Loucy (cell line): ENCODE measurements around the gene MAN2C1.

Source experiments
- H2AFZ ChIP-seq: fragments of 200-600 bp; sonication (generic); 2 replicates; pipeline ENCODE4 v1.6.0; 2016; ENCODE audit warnings: antibody characterized with exemption, mild to moderate bottlenecking, low read length, moderate library complexity
- H3F3A ChIP-seq: fragments of 200-600 bp; 2 replicates; pipeline ENCODE4 v1.6.0; 2016; ENCODE audit warnings: antibody characterized with exemption, low read depth, mild to moderate bottlenecking
- H3K27me3 ChIP-seq: fragments of 200-600 bp; sonication (generic); 2 replicates; pipeline ENCODE4 v1.6.1; 2014; ENCODE audit warnings: low read length, mild to moderate bottlenecking; ENCODE audit not compliant: insufficient read depth, poor library complexity, severe bottlenecking
- H3K36me3 ChIP-seq: fragments of 200-600 bp; sonication (generic); 2 replicates; pipeline ENCODE4 v1.6.1; 2016; ENCODE audit warnings: low read length; ENCODE audit not compliant: insufficient read depth
- H3K4me1 ChIP-seq: fragments of 200-600 bp; sonication (generic); 2 replicates; pipeline ENCODE4 v1.5.1; 2014; ENCODE audit warnings: low read length, mild to moderate bottlenecking; ENCODE audit not compliant: insufficient read depth, poor library complexity, severe bottlenecking
- H3K4me2 ChIP-seq: fragments of 200-600 bp; sonication (generic); 2 replicates; pipeline ENCODE4 v1.6.0; 2014; ENCODE audit warnings: antibody characterized with exemption, low read length, low read depth, mild to moderate bottlenecking; ENCODE audit not compliant: poor library complexity, severe bottlenecking
- H3K4me3 ChIP-seq: fragments of 200-600 bp; sonication (generic); 2 replicates; pipeline ENCODE4 v1.5.1; 2014; ENCODE audit warnings: low read length, mild to moderate bottlenecking, mixed read lengths; ENCODE audit not compliant: poor library complexity, severe bottlenecking
- H3K79me2 ChIP-seq: fragments of 200-600 bp; sonication (generic); 2 replicates; pipeline ENCODE4 v1.6.1; 2014; ENCODE audit warnings: low read length; ENCODE audit not compliant: insufficient read depth
- H3K9ac ChIP-seq: fragments of 200-600 bp; sonication (generic); 2 replicates; pipeline ENCODE4 v1.6.0; 2014; ENCODE audit warnings: mild to moderate bottlenecking, low read depth, low read length, moderate library complexity; ENCODE audit not compliant: poor library complexity, severe bottlenecking
- H3K9me2 ChIP-seq: fragments of 200-600 bp; sonication (generic); replicated peaks from 2 replicates; pipeline ENCODE4 v1.6.1; 2016; ENCODE audit warnings: low read depth, low read length, mixed read lengths
- H3K9me3 ChIP-seq: fragments of 200-600 bp; sonication (generic); 2 replicates; pipeline ENCODE4 v1.6.1; 2014; ENCODE audit warnings: mild to moderate bottlenecking, antibody characterized with exemption, low read length, low read depth; ENCODE audit not compliant: insufficient read depth
- H4K20me1 ChIP-seq: fragments of 200-600 bp; sonication (generic); 2 replicates; pipeline ENCODE4 v1.6.0; 2014; ENCODE audit warnings: antibody characterized with exemption, low read length, mild to moderate bottlenecking; ENCODE audit not compliant: insufficient read depth, poor library complexity, severe bottlenecking
- EZH2phosphoT487 ChIP-seq: fragments of 200-600 bp; IDR thresholded peaks from 2 replicates; pipeline ENCODE4 v1.6.1; 2018; ENCODE audit warnings: antibody characterized with exemption, mild to moderate bottlenecking, moderate library complexity, borderline replicate concordance
- TF ChIP-seq, protein P1 (sequence below): fragments of 200-600 bp; sonication (generic); conservative IDR thresholded peaks from 2 replicates; pipeline ENCODE4 v1.5.1; 2014; ENCODE audit warnings: mild to moderate bottlenecking, antibody characterized with exemption, low read length

The MAN2C1 gene

DNA sequence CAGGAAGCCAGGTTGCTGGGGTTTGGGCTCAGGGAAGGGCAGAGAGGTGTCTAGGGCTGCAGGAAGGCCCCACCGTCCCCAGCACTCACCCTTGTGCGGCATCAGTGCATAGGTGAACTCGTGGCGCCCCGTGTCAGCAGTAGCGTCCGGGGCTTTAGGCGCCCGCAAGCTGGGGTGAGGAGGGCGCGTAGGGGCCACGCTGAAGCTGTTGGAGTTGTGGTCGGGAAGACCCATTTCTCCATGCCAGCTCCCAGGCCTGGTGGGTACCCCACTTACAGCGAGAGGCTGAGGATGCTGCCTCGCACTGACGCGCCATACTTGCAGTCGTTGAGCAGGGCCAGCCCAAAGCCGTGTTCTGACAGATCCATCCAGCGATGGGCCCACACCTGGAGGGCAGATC, 11.9 kb downstream of the MAN2C1 start:
- Histone ChIP-seq H3K36me3 (peaks cover 8% of the 10 kb centered on the region; the same call in 1 of the 2 replicates), H3K79me2 (no peaks in the 10 kb centered on the region), H3K4me1 (peaks cover 2% of the 10 kb centered on the region), H3K27me3 (no peaks in the 10 kb centered on the region), H4K20me1 (no peaks in the 10 kb centered on the region), H3K9ac (no peak overlapping the region), H3K4me2 (no peak overlapping the region), H3F3A (no peaks in the 10 kb centered on the region), H2AFZ (no peak overlapping the region), H3K9me3 (no peaks in the 10 kb centered on the region), H3K9me2 (no peaks in the 10 kb centered on the region), H3K4me3 (no peak overlapping the region)
- TF ChIP-seq, protein P1, sequence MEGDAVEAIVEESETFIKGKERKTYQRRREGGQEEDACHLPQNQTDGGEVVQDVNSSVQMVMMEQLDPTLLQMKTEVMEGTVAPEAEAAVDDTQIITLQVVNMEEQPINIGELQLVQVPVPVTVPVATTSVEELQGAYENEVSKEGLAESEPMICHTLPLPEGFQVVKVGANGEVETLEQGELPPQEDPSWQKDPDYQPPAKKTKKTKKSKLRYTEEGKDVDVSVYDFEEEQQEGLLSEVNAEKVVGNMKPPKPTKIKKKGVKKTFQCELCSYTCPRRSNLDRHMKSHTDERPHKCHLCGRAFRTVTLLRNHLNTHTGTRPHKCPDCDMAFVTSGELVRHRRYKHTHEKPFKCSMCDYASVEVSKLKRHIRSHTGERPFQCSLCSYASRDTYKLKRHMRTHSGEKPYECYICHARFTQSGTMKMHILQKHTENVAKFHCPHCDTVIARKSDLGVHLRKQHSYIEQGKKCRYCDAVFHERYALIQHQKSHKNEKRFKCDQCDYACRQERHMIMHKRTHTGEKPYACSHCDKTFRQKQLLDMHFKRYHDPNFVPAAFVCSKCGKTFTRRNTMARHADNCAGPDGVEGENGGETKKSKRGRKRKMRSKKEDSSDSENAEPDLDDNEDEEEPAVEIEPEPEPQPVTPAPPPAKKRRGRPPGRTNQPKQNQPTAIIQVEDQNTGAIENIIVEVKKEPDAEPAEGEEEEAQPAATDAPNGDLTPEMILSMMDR: no peak
- TF ChIP-seq EZH2phosphoT487: no peak

- TF ChIP-seq EZH2phosphoT487: no peak
- TF ChIP-seq, protein P1: no peak
- Histone ChIP-seq H3F3A (no peaks in the 10 kb centered on the region), H3K79me2 (no peaks in the 10 kb centered on the region), H3K4me3 (no peak overlapping the region), H4K20me1 (no peaks in the 10 kb centered on the region), H3K4me2 (no peak overlapping the region), H3K36me3 (peaks cover 8% of the 10 kb centered on the region; the same call in 1 of the 2 replicates), H3K9me2 (no peaks in the 10 kb centered on the region), H3K9ac (no peak overlapping the region), H3K9me3 (no peaks in the 10 kb centered on the region), H3K4me1 (peaks cover 5% of the 10 kb centered on the region), H2AFZ (no peak overlapping the region), H3K27me3 (no peaks in the 10 kb centered on the region)
Measured at GRCh38 chr15:75356006-75356405, 12.4 kb downstream of the MAN2C1 start.

- no peaks in the 10 kb centered on the region for H3F3A ChIP-seq
- H3K79me2 ChIP-seq: no peaks in the 10 kb centered on the region
- H3K9ac ChIP-seq: no peak overlapping the region
- H2AFZ ChIP-seq: no peak overlapping the region
- no peaks in the 10 kb centered on the region for H3K9me3 ChIP-seq
- H4K20me1 ChIP-seq: no peaks in the 10 kb centered on the region
- no peak overlapping the region for H3K4me2 ChIP-seq
- no peaks in the 10 kb centered on the region for H3K9me2 ChIP-seq
- H3K4me1 ChIP-seq: peaks cover 12% of the 10 kb centered on the region
- TF ChIP-seq, protein P1: no peak
- TF ChIP-seq EZH2phosphoT487: no peak
- no peaks in the 10 kb centered on the region for H3K27me3 ChIP-seq
- H3K36me3 ChIP-seq: peaks cover 8% of the 10 kb centered on the region; the same call in 1 of the 2 replicates
- no peak overlapping the region for H3K4me3 ChIP-seq
Measured at GRCh38 chr15:75355369-75355768, 13.0 kb downstream of the MAN2C1 start.
